GM12878 (cell line): Measurements from ENCODE around the gene F2. TPM values are rescaled to one million over a fixed set of nuclear protein-coding genes. Genes with fewer than 3 reads are reported as not detected.

Experiments
- ATAC-seq: fragments of 200-7000 bp; cut with Tn5 transposase; 3 replicates; pipeline ENCODE4 v1.9.1; 2020; ENCODE audit warnings: mild to moderate bottlenecking, moderate library complexity
- BruUV-seq: library from RNA; stranded (reverse); fragments of 400-500 nt; replicated peaks from 2 replicates; lab custom pipeline; 2021; lab: Mats Ljungman, UMichigan
- CTCF ChIA-PET: fragments of 300-600 bp; sonication (Branson Sonifier 250); formaldehyde crosslinking; extraction: SDS; loops from one replicate; lab custom pipeline; 2021; ENCODE audit warnings: inconsistent platforms; lab: Yijun Ruan, JAX
- POLR2A ChIA-PET: fragments of 350-600 bp; formaldehyde crosslinking; extraction: SDS; loops from one replicate; lab custom pipeline; 2021; ENCODE audit warnings: inconsistent platforms; lab: Charles Lee
- RAD21 ChIA-PET: fragments of 300-600 bp; sonication (Branson Sonifier 250); formaldehyde crosslinking; loops from one replicate; lab custom pipeline; 2023; ENCODE audit warnings: antibody characterized with exemption; ENCODE audit not compliant: unreplicated experiment; lab: Charles Lee
- SMC1A ChIA-PET: fragments of 300-600 bp; sonication (Branson Sonifier 250); formaldehyde crosslinking; loops from one replicate; lab custom pipeline; 2023; ENCODE audit not compliant: unreplicated experiment, uncharacterized antibody; lab: Charles Lee
- DNase-seq: peaks from one replicate; pipeline ENCODE4 v3.0.0-alpha.2; 2011; ENCODE audit warnings: low read depth, low spot score
- FAIRE-seq: peaks from 3 replicates; lab custom pipeline; 2011; peaks lifted over from hg19 to GRCh38; lab: Jason Lieb, UNC
- H2AFZ ChIP-seq: 2 replicates; pipeline ENCODE4 v1.6.0; 2011; ENCODE audit warnings: low read depth, low read length, control low read depth; ENCODE audit not compliant: control insufficient read depth
- H3K27ac ChIP-seq: 2 replicates; pipeline ENCODE4 v1.5.1; 2011; ENCODE audit warnings: control low read depth; ENCODE audit not compliant: control insufficient read depth, insufficient read depth
- H3K27me3 ChIP-seq, 2 experiments: replicated peaks in 1 of 2; 2 replicates each; pipeline versions ENCODE4 v1.6.0 to v1.6.1; 2011; ENCODE audit warnings: low read length in 1 of 2; ENCODE audit not compliant: control insufficient read depth in 2 of 2, insufficient read depth in 2 of 2
- H3K36me3 ChIP-seq, 2 experiments: 2 replicates each; pipeline ENCODE4 v1.5.1; 2011; ENCODE audit warnings: low read length in 1 of 2; ENCODE audit not compliant: control insufficient read depth in 2 of 2, insufficient read depth in 2 of 2
- H3K4me1 ChIP-seq: 2 replicates; pipeline ENCODE4 v1.6.1; 2011; ENCODE audit warnings: mild to moderate bottlenecking, low read length, moderate library complexity, mixed read lengths; ENCODE audit not compliant: control insufficient read depth, insufficient read depth
- H3K4me2 ChIP-seq: 2 replicates; pipeline ENCODE4 v1.6.0; 2011; ENCODE audit warnings: control low read depth; ENCODE audit not compliant: control insufficient read depth, insufficient read depth
- H3K4me3 ChIP-seq: fragments of 200-600 bp; sonication (generic); 2 replicates; pipeline ENCODE4 v1.5.1; 2016
- H3K79me2 ChIP-seq: 2 replicates; pipeline ENCODE4 v1.6.0; 2011; ENCODE audit warnings: low read length; ENCODE audit not compliant: control insufficient read depth, insufficient read depth
- H3K9ac ChIP-seq: 2 replicates; pipeline ENCODE4 v1.8.0; 2011; ENCODE audit warnings: low read length, control low read depth, mixed read lengths; ENCODE audit not compliant: control insufficient read depth, insufficient read depth
- H3K9me3 ChIP-seq: replicated peaks from 3 replicates; pipeline ENCODE4 v1.5.1; 2011; ENCODE audit warnings: mild to moderate bottlenecking, low read length; ENCODE audit not compliant: control insufficient read depth, insufficient read depth
- H4K20me1 ChIP-seq: 2 replicates; pipeline ENCODE4 v1.6.0; 2011; ENCODE audit not compliant: control insufficient read depth, insufficient read depth
- CREB1 ChIP-seq: IDR thresholded peaks from 2 replicates; pipeline ENCODE4 v1.6.1; 2012; ENCODE audit warnings: low read depth, mild to moderate bottlenecking, inconsistent platforms
- IKZF2 ChIP-seq, 2 experiments: fragments of 450-650 bp; IDR thresholded peaks; 2 replicates each; pipeline ENCODE4 v1.6.1; 2017; ENCODE audit warnings: mild to moderate bottlenecking in 2 of 2, moderate library complexity in 2 of 2
- WGBS: methylation state at CpG from one replicate; pipeline ENCODE4 v1.1.6; 2016; ENCODE audit warnings: low lambda C conversion rate; ENCODE audit not compliant: insufficient replicate concordance, insufficient coverage; ENCODE audit errors: missing lambda C conversion rate; 5-methylcytosine and 5-hydroxymethylcytosine counted together
- in situ Hi-C: fragments of 300-500 bp; cut with MboI; formaldehyde crosslinking; loops from 9 replicates; pipeline ENCODE4 v1.14.3; 2018; ENCODE audit warnings: mixed read lengths
- intact Hi-C: fragments of 100-400 bp; cut with micrococcal nuclease; formaldehyde crosslinking; loops from one replicate; pipeline ENCODE4 v1.14.2; 2022; ENCODE audit not compliant: unreplicated experiment
- polyA plus RNA-seq, 11 experiments: library from polyadenylated mRNA; depleted of rRNA in 4 of 11; unstranded in 6 of 11; stranded (reverse) in 5 of 11; fragments of >200 nt; fragmentation: Nextera tagmentation in 4 of 11; fragmentation: Illumina TruSeq in 1 of 11; extraction: Ambion mirVana in 4 of 11; extraction: Trizol in 1 of 11; gene quantifications; 1 replicate in 1 of 11; 2 replicates in 10 of 11; pipeline versions ENCODE4 v1.2.1 to v1.2.3, GENCODE V29; 2011 to 2016; ENCODE audit warnings: inconsistent platforms in 2 of 11, missing spikeins in 2 of 11, low read depth in 1 of 11
- total RNA-seq, 4 experiments: library from RNA; depleted of rRNA in 3 of 4; stranded (reverse); fragments of >200 nt in 3 of 4; fragmentation: Illumina TruSeq in 1 of 4; extraction: Trizol in 1 of 4; gene quantifications; 2 replicates each; pipeline versions ENCODE4 v1.2.1 to v1.2.3, GENCODE V29; 2013 to 2021
- TF ChIP-seq, protein P1 (sequence below): fragments of 450-650 bp; formaldehyde crosslinking; IDR thresholded peaks from 2 replicates; pipeline ENCODE4 v1.4.0; 2020; ENCODE audit warnings: mild to moderate bottlenecking, moderate library complexity

The F2 gene
- total and polyA plus RNA-seq, 10 of the 15 experiments (the other 5 are each of a cell fraction or from before 2014, with no cell fraction given) = 0.23 to 0.72 TPM; not detected in 8

DNA sequence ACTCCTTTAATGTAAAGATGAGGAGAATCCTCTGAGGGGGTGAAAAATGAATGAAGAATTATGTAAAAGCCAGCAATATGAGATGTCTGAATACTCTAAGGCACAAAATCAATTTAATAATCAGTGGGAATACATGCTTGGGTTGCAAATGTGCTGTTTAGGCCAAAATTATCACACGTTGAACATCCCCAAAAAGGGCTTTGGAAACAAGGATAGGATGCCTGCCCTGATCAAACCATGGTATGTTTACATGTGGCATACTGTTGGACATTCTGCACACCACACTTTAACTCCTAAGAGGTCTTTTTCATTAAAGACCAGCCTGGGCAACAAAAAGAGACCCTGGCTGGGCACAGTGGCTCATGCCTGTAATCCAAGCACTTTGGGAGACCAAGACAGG is 26.3 kb downstream of the F2 start:
- in situ Hi-C loops = no loop called here
- BruUV-seq = no TSS peak
- Histone ChIP-seq H3K4me2 (no peak overlapping the region), H3K9me3 (no peaks in the 10 kb centered on the region), H3K27ac (no peak overlapping the region), H3K9ac (no peak overlapping the region)
- FAIRE-seq = no peak
- TF ChIP-seq IKZF2 (IDR thresholded peaks at IDR 0.05) = no peak
- no peak for TF ChIP-seq CREB1
- TF ChIP-seq, protein P1, sequence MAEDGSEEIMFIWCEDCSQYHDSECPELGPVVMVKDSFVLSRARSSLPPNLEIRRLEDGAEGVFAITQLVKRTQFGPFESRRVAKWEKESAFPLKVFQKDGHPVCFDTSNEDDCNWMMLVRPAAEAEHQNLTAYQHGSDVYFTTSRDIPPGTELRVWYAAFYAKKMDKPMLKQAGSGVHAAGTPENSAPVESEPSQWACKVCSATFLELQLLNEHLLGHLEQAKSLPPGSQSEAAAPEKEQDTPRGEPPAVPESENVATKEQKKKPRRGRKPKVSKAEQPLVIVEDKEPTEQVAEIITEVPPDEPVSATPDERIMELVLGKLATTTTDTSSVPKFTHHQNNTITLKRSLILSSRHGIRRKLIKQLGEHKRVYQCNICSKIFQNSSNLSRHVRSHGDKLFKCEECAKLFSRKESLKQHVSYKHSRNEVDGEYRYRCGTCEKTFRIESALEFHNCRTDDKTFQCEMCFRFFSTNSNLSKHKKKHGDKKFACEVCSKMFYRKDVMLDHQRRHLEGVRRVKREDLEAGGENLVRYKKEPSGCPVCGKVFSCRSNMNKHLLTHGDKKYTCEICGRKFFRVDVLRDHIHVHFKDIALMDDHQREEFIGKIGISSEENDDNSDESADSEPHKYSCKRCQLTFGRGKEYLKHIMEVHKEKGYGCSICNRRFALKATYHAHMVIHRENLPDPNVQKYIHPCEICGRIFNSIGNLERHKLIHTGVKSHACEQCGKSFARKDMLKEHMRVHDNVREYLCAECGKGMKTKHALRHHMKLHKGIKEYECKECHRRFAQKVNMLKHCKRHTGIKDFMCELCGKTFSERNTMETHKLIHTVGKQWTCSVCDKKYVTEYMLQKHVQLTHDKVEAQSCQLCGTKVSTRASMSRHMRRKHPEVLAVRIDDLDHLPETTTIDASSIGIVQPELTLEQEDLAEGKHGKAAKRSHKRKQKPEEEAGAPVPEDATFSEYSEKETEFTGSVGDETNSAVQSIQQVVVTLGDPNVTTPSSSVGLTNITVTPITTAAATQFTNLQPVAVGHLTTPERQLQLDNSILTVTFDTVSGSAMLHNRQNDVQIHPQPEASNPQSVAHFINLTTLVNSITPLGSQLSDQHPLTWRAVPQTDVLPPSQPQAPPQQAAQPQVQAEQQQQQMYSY (CRISPR knock-in tag) = no peak
- TF ChIP-seq, all 136 proteins: peak for 0
- ChIA-PET SMC1A (no interaction called here), CTCF (no interaction called here), POLR2A (interaction anchor here (0.5 kb wide), 1 partner anchor 35 kb away, joined by 3 read pairs; no protein-coding TSS in a partner anchor), RAD21 (no interaction called here)
- H4K20me1 ChIP-seq = no peaks in the 10 kb centered on the region
- H3K27me3 ChIP-seq = no peaks in the 10 kb centered on the region
- intact Hi-C loops = no loop called here
- 96% methylated on average over 1 of the region's 1 CpG for WGBS
- ATAC-seq (no peak), DNase-seq (no peak)
- H3K36me3 ChIP-seq = peaks cover 22 to 46% of the 10 kb centered on the region in 2 experiments; a peak in 3 of 4 replicates
- no peaks in the 10 kb centered on the region for H3K79me2 ChIP-seq
- H2AFZ ChIP-seq = no peak overlapping the region
- no peak overlapping the region for H3K4me3 ChIP-seq
- no peaks in the 10 kb centered on the region for H3K4me1 ChIP-seq
